GM23248 (cell line): Measurements from ENCODE around the gene CA4.

Experiments used
- EZH2 ChIP-seq: fragments of 200-600 bp; sonication (generic); IDR thresholded peaks from 2 replicates; pipeline ENCODE4 v1.6.1; 2018; ENCODE audit warnings: antibody characterized with exemption, mild to moderate bottlenecking; ENCODE audit not compliant: insufficient read depth, poor library complexity, severe bottlenecking
- EZH2phosphoT487 ChIP-seq: fragments of 200-600 bp; sonication (generic); IDR thresholded peaks from 2 replicates; pipeline ENCODE4 v1.6.1; 2018; ENCODE audit warnings: antibody characterized with exemption, moderate library complexity, mild to moderate bottlenecking, low read depth; ENCODE audit not compliant: insufficient read depth

- TF ChIP-seq EZH2 = no peak
- TF ChIP-seq EZH2phosphoT487 = no peak
Measured at GRCh38 chr17:60155427-60155814, 5.6 kb downstream of the CA4 start.
